ENCODE results near the gene TIAL1. TPM values are rescaled to one million over a fixed set of nuclear protein-coding genes. Genes with fewer than 3 reads are reported as not detected.
A peak's percentile ranks its signal among the peaks of the same experiment; 100 is the strongest.

TIAL1 gene
- total RNA-seq, 1 donor from 2014 or later, result 132 TPM

GRCh38 chr10:119549247-119549999 is 47.3 kb downstream of the TIAL1 start:
- no peak overlapping the region for H3K27ac Mint-ChIP-seq (ENCODE audit: unreplicated experiment)
- H3K9me3 Mint-ChIP-seq (ENCODE audit: low read depth), result peaks cover 3% of the 10 kb centered on the region
- H3K4me1 Mint-ChIP-seq (ENCODE audit: low read depth), result peaks cover 6% of the 10 kb centered on the region
- no peaks in the 10 kb centered on the region for H3K36me3 Mint-ChIP-seq (ENCODE audit: low read depth)
- no peak for TF ChIP-seq CTCF (IDR thresholded peaks at IDR 0.05)
- H3K27me3 Mint-ChIP-seq (ENCODE audit: low read depth), result peaks cover 20% of the 10 kb centered on the region
- H3K4me3 Mint-ChIP-seq (ENCODE audit: unreplicated experiment), result no peak overlapping the region
- no peak for DNase-seq (ENCODE audit: low spot score)

GRCh38 chr10:119546009-119546408 is 50.8 kb downstream of the TIAL1 start:
- TF ChIP-seq CTCF (IDR thresholded peaks at IDR 0.05), result no peak
- Mint-ChIP-seq H3K36me3 (ENCODE audit: low read depth) (no peaks in the 10 kb centered on the region), H3K9me3 (ENCODE audit: low read depth) (peaks cover 3% of the 10 kb centered on the region), H3K27me3 (ENCODE audit: low read depth) (peaks cover 16% of the 10 kb centered on the region), H3K4me3 (ENCODE audit: unreplicated experiment) (no peak overlapping the region), H3K4me1 (ENCODE audit: low read depth) (peaks cover 22% of the 10 kb centered on the region), H3K27ac (ENCODE audit: unreplicated experiment) (no peak overlapping the region)
- no peak for DNase-seq (ENCODE audit: low spot score)

- Mint-ChIP-seq H3K27ac (ENCODE audit: unreplicated experiment) (no peak overlapping the region), H3K36me3 (ENCODE audit: low read depth) (no peaks in the 10 kb centered on the region), H3K4me3 (ENCODE audit: unreplicated experiment) (no peak overlapping the region), H3K4me1 (ENCODE audit: low read depth) (peaks cover 28% of the 10 kb centered on the region), H3K9me3 (ENCODE audit: low read depth) (peaks cover 3% of the 10 kb centered on the region), H3K27me3 (ENCODE audit: low read depth) (peaks cover 16% of the 10 kb centered on the region)
- no peak for TF ChIP-seq CTCF (IDR thresholded peaks at IDR 0.05)
- DNase-seq (ENCODE audit: low spot score), result no peak
Measured at GRCh38 chr10:119545310-119545709, 51.5 kb downstream of the TIAL1 start.

- peak overlapping the region; percentile 77 for H3K4me3 Mint-ChIP-seq (ENCODE audit: unreplicated experiment)
- no peak for TF ChIP-seq CTCF (IDR thresholded peaks at IDR 0.05)
- no peaks in the 10 kb centered on the region for H3K36me3 Mint-ChIP-seq (ENCODE audit: low read depth)
- peaks cover 29% of the 10 kb centered on the region for H3K4me1 Mint-ChIP-seq (ENCODE audit: low read depth)
- DNase-seq (ENCODE audit: low spot score), result no peak
- H3K27ac Mint-ChIP-seq (ENCODE audit: unreplicated experiment), result no peak overlapping the region
- H3K27me3 Mint-ChIP-seq (ENCODE audit: low read depth), result peaks cover 15% of the 10 kb centered on the region
- H3K9me3 Mint-ChIP-seq (ENCODE audit: low read depth), result peaks cover 3% of the 10 kb centered on the region
Measured at GRCh38 chr10:119543814-119544642, 52.7 kb downstream of the TIAL1 start.

GRCh38 chr10:119542988-119543813 is 53.6 kb downstream of the TIAL1 start:
- peaks cover 7% of the 10 kb centered on the region for H3K27me3 Mint-ChIP-seq (ENCODE audit: low read depth)

More at GRCh38 chr10:119542988-119543813, 53.6 kb downstream of the TIAL1 start:
- no peaks in the 10 kb centered on the region for H3K36me3 Mint-ChIP-seq (ENCODE audit: low read depth)
- no peak for DNase-seq (ENCODE audit: low spot score)
- peak overlapping the region; percentile 78 for H3K27ac Mint-ChIP-seq (ENCODE audit: unreplicated experiment)
- peak; percentile 80 for TF ChIP-seq CTCF (IDR thresholded peaks at IDR 0.05)
- H3K4me1 Mint-ChIP-seq (ENCODE audit: low read depth), result peaks cover 33% of the 10 kb centered on the region
- H3K4me3 Mint-ChIP-seq (ENCODE audit: unreplicated experiment), result peak overlapping the region; percentile 77
- no peaks in the 10 kb centered on the region for H3K9me3 Mint-ChIP-seq (ENCODE audit: low read depth)

Measured in chondrocyte (in vitro differentiated cells).